NCI-H1694 (cell line): ENCODE data around the gene OR8K1.

Experiments
- DNase-seq: peaks from one replicate; lab custom pipeline; 2025; lab: John Stamatoyannopoulos, UW

OR8K1 gene

GRCh38 chr11:56345739-56346138, at the start of gene OR8K1:
OR8K1 (plus strand) TSS chr11:56346039; CDS start chr11:56346039, 0 bp downstream.
- DNase-seq: no peak

DNA sequence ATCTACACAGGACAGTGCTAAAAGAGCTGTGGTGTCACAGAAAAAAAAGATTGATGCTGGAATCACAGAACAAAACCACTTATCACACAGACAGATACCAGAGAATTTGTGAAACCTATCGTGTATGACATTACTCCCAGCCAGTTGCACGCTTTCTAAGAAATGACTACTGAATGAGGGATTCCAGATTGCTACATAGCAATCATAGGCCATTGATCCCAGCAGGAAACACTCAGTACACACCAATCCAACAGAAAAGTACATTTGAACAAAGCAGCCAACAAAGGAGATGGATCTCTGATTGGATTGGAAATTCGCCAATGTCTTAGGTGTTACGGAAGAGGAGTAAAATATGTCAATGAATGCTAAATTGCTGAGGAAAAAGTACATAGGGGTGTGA, 48.9 kb upstream of the OR8K1 start:
- no peak for DNase-seq

DNA sequence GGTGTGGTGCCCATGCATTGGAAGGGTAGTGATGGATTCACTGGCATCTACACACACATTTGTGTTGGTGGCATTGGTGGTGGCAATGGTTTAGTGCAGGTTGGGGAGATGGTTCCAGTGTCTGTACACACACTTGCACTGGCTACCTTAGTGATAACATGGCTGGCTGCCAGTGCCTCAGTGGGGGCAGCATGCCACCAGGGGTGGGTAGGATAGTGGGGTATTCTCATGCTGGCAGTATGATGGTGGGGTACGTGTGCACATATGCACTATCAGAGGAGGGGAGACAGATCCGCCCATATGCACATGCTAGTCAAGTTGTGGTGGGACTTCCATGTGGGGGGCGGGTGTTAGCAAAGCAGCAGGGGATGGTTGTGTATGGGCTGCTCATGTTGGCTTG, 38.0 kb upstream of the OR8K1 start:
- DNase-seq: no peak

- DNase-seq: no peak
These were observed 31.0 kb upstream of the OR8K1 start, which contains the start of gene OR8K3 for GRCh38 chr11:56314844-56315243. OR8K3 (plus strand) TSS chr11:56315144; CDS start chr11:56318307, 3,163 bp downstream.

GRCh38 chr11:56331861-56332491, 13.9 kb upstream of the OR8K1 start:
- no peak for DNase-seq

- no peak for DNase-seq
These were observed 12.7 kb upstream of the OR8K1 start for GRCh38 chr11:56333156-56333555.

GRCh38 chr11:56340289-56340688, 5.5 kb upstream of the OR8K1 start:
- DNase-seq: no peak

- no peak for DNase-seq
These were observed 8.2 kb downstream of the OR8K1 start, which contains the start of gene OR8J1 for GRCh38 chr11:56353991-56354390. OR8J1 (plus strand) TSS chr11:56354291; CDS start chr11:56360247, 5,956 bp downstream.

DNA sequence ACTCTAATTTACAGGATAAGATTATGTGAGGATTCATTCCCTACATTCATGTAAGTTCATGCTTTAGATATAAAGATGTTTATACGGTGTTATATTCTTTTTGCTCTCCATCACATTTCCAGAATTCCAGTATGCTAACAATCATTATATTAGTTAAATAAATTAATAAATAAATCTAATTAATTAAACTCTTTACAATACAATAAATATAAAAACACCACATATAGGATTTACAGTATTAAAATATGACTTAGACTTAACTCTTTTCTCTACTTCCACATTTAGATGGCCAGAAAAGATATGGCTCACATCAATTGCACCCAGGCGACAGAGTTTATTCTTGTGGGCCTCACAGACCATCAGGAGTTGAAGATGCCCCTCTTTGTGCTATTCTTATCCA, 29.5 kb downstream of the OR8K1 start, which contains the start of gene OR8U1:
Gene OR8U1 (plus strand): TSS at position 301 of the 400 bp plus-strand sequence. CDS start 0 bp downstream, at position 301.
- no peak for DNase-seq

DNA sequence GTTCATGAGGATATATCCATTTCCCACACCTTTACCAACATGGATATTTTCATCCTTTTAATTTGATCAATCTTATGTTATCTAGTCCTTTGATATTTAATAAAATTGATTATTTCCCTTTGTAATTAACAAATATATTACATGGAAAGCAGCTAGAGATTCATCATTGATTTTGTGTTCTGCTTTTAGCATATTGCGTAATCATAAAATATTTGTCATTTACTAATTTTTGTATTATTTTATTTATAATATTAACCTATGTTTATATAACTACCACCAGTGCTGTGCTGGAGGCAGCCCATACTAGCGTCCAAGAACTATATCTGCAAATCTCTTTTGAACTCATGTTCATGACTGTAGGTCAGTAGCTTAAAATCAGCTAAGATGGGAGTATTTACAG, 34.3 kb downstream of the OR8K1 start:
- DNase-seq: no peak

DNA sequence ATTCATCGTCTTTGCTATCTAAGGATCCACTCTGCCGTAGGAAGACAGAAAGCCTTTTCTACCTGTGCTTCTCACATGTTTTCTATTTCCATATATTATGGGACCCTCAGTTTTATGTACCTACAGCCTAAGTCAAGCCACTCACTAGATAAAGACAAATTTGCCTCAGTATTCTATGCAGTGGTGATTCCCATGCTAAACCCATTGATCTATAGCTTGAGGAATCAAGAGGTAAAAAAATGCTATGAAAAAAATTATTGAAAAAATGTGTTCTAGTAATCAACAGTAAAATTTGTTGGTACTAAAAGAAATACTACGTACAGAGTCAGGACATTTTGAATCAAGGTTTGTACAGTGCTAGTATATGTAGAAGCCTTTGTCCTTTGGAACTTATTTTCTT, 48.5 kb downstream of the OR8K1 start:
- no peak for DNase-seq

- DNase-seq: no peak
These were observed 50.2 kb downstream of the OR8K1 start for GRCh38 chr11:56396047-56396446.
